Measurements from ENCODE around the gene AKNA. TPM values are rescaled to one million over a fixed set of nuclear protein-coding genes. Genes with fewer than 3 reads are reported as not detected.
A peak's percentile ranks its signal among the peaks of the same experiment; 100 is the strongest.

AKNA gene
- total RNA-seq, 1 donor from 2014 or later: 16.6 TPM

GRCh38 chr9:114400772-114401171 is 13.0 kb upstream of the AKNA start:
- Mint-ChIP-seq H3K27ac (ENCODE audit: unreplicated experiment) (no peak overlapping the region), H3K36me3 (ENCODE audit: low read depth) (no peaks in the 10 kb centered on the region), H3K4me3 (peak overlapping the region; percentile 1), H3K27me3 (ENCODE audit: low read depth) (peaks cover 2% of the 10 kb centered on the region), H3K9me3 (no peaks in the 10 kb centered on the region), H3K4me1 (peaks cover 19% of the 10 kb centered on the region)
- TF ChIP-seq CTCF (conservative IDR thresholded peaks at IDR 0.05): no peak
- no peak for DNase-seq (ENCODE audit: low read depth, low spot score)

DNA sequence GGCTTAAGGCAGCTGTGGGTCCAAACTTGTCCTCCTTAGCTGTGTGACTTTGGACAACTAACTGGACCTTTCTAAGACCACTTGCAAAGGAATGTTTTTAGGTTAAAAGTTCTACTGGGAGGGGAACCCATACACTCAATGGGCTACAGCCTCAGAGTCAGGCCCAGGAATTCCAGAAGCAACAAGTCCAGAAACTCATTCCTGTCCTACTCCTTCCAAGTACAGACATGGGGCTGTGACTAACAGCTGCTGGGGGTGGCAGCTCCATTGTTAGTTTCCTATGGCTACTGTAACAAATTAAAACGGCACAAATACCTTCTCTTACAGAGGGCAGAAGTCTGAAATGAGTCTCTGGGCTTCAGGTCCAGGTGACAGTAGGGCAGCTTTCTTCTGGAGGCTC is 12.4 kb upstream of the AKNA start:
- no peak overlapping the region for H3K27ac Mint-ChIP-seq (ENCODE audit: unreplicated experiment)
- peaks cover 2% of the 10 kb centered on the region for H3K27me3 Mint-ChIP-seq (ENCODE audit: low read depth)
- H3K36me3 Mint-ChIP-seq (ENCODE audit: low read depth): no peaks in the 10 kb centered on the region
- no peaks in the 10 kb centered on the region for H3K9me3 Mint-ChIP-seq
- no peak for DNase-seq (ENCODE audit: low read depth, low spot score)
- peaks cover 18% of the 10 kb centered on the region for H3K4me1 Mint-ChIP-seq
- H3K4me3 Mint-ChIP-seq: peak overlapping the region; percentile 1
- no peak for TF ChIP-seq CTCF (conservative IDR thresholded peaks at IDR 0.05)

DNA sequence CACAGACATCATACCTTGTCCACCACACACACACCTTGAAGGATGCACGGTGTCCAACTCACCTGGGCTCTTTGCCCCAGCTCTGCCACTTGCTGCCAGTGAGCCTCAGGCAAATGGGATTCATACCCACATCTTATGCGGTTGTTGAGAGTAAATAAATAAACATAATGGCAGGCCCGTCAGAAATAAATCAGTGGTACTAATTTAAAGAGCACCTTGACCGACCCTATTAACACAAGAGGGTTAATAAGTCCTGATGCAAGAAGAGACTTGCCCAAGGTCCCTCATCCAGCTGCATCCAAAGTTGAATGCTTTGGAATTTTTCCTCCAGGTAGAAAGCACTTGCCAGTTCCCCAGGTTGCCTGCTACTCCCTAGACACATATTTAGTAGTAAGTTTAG is 11.6 kb upstream of the AKNA start:
- H3K9me3 Mint-ChIP-seq: no peaks in the 10 kb centered on the region
- H3K27me3 Mint-ChIP-seq (ENCODE audit: low read depth): peaks cover 2% of the 10 kb centered on the region
- H3K27ac Mint-ChIP-seq (ENCODE audit: unreplicated experiment): no peak overlapping the region
- H3K4me1 Mint-ChIP-seq: peaks cover 19% of the 10 kb centered on the region
- DNase-seq (ENCODE audit: low read depth, low spot score): no peak
- no peak overlapping the region for H3K4me3 Mint-ChIP-seq
- no peak for TF ChIP-seq CTCF (conservative IDR thresholded peaks at IDR 0.05)
- no peaks in the 10 kb centered on the region for H3K36me3 Mint-ChIP-seq (ENCODE audit: low read depth)

GRCh38 chr9:114397848-114398605 is 10.2 kb upstream of the AKNA start:
- no peaks in the 10 kb centered on the region for H3K36me3 Mint-ChIP-seq (ENCODE audit: low read depth)
- peaks cover 2% of the 10 kb centered on the region for H3K27me3 Mint-ChIP-seq (ENCODE audit: low read depth)
- DNase-seq (ENCODE audit: low read depth, low spot score): peak; percentile 93
- H3K9me3 Mint-ChIP-seq: no peaks in the 10 kb centered on the region
- TF ChIP-seq CTCF (conservative IDR thresholded peaks at IDR 0.05): no peak
- peak overlapping the region; percentile 88 for H3K4me3 Mint-ChIP-seq
- H3K4me1 Mint-ChIP-seq: peaks cover 19% of the 10 kb centered on the region
- peak overlapping the region; percentile 85 for H3K27ac Mint-ChIP-seq (ENCODE audit: unreplicated experiment)

DNA sequence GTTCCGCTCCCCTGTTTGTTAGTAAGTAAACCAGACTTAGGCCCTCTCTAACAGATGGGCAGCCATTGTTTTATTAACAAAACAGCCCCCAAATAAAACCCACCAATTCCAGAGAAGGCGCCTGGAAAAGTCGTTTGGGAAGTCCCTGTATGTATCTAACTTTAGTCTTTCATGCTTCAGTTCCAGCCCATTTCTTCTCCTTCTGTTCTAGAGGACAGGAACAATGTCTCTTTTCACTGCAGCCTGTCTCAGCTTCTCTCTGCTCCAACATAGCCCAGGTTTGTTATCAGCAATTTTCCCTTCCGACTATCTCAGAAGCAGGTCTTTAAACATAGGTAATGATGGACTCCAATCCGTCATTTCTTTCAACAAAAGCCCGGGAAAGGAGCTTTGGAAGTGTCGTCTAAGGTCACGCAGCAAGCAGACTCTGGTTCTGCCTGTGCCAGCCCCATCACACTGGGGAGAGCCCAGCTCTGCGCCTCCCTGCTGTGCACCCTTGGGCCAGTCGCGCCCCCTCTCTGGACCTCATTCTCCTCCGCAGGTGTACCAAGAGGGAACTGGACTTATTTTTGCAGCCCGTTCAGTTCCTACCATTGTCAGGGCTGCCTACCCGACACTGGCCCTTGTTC is 9.6 kb upstream of the AKNA start:
- H3K27me3 Mint-ChIP-seq (ENCODE audit: low read depth): peaks cover 2% of the 10 kb centered on the region
- no peaks in the 10 kb centered on the region for H3K9me3 Mint-ChIP-seq
- peaks cover 19% of the 10 kb centered on the region for H3K4me1 Mint-ChIP-seq
- H3K27ac Mint-ChIP-seq (ENCODE audit: unreplicated experiment): peak overlapping the region; percentile 85
- no peaks in the 10 kb centered on the region for H3K36me3 Mint-ChIP-seq (ENCODE audit: low read depth)
- peak overlapping the region; percentile 88 for H3K4me3 Mint-ChIP-seq
- TF ChIP-seq CTCF (conservative IDR thresholded peaks at IDR 0.05): no peak
- no peak for DNase-seq (ENCODE audit: low read depth, low spot score)
